ENCODE data around the gene ZFYVE28. TPM values are rescaled to one million over a fixed set of nuclear protein-coding genes. Genes with fewer than 3 reads are reported as not detected.

ZFYVE28 gene
- total and polyA plus RNA-seq, 2 of the 8 experiments (the other 6 are each of a cell fraction or from before 2014, with no cell fraction given) = 1.7 to 4.9 TPM

- H4K91ac ChIP-seq (replicated peaks; ENCODE audit: insufficient read length, low read length) = peak overlapping the region; percentile 81
- no peak overlapping the region for H3K27ac ChIP-seq (ENCODE audit: low read depth, low read length)
- no peaks in the 10 kb centered on the region for H3K27me3 ChIP-seq (replicated peaks in 1 of 4; ENCODE audit: control insufficient read depth in 3 of 4, extremely low read depth in 1 of 4, insufficient read depth in 3 of 4, low read length in 3 of 4)
- peaks cover 4% of the 10 kb centered on the region; the same call in 1 of the 2 replicates for H3K23me2 ChIP-seq (ENCODE audit: low read depth, low read length)
- H4K20me1 ChIP-seq (replicated peaks in 1 of 2; ENCODE audit: control insufficient read depth in 1 of 2, insufficient read depth in 2 of 2, low read length in 2 of 2) = no peaks in the 10 kb centered on the region
- peak overlapping the region; percentile 83 for H2BK120ac ChIP-seq (replicated peaks; ENCODE audit: low read depth, low read length)
- H4K8ac ChIP-seq (ENCODE audit: extremely low read depth, insufficient read depth, low read length) = peak overlapping the region; percentile 82; the same call in 1 of the 2 replicates
- DNase-seq (ENCODE audit: low read depth in 1 of 2, low spot score in 2 of 2) (no peak), FAIRE-seq (no peak)
- H3K4me2 ChIP-seq (ENCODE audit: insufficient read depth in 1 of 2, low read depth in 2 of 2, low read length in 2 of 2) = peak overlapping the region in 1 of 2 experiments; percentile 36; a peak in 1 of 4 replicates
- peak overlapping the region; percentile 83; the same call in 1 of the 2 replicates for H2BK15ac ChIP-seq (ENCODE audit: low read length)
- no peak overlapping the region for H3K14ac ChIP-seq (ENCODE audit: insufficient read length)
- no peaks in the 10 kb centered on the region; the same call in 1 of the 2 replicates for H3K79me1 ChIP-seq (ENCODE audit: low read depth, low read length)
- no peaks in the 10 kb centered on the region for H3K9me3 ChIP-seq (ENCODE audit: insufficient read depth in 2 of 2, low read depth in 1 of 2, low read length in 1 of 2)
- H3K79me2 ChIP-seq (ENCODE audit: control insufficient read depth in 1 of 2, insufficient read depth in 2 of 2, low read length in 2 of 2) = no peaks in the 10 kb centered on the region
- no peaks in the 10 kb centered on the region for H3K36me3 ChIP-seq (ENCODE audit: control insufficient read depth in 2 of 4, insufficient read depth in 4 of 4, low read length in 3 of 4)
- H3K4me3 ChIP-seq (ENCODE audit: extremely low read depth in 1 of 4, insufficient read depth in 2 of 4, low read depth in 3 of 4, low read length in 4 of 4) = no peak overlapping the region
- no peak overlapping the region for H3K56ac ChIP-seq (replicated peaks; ENCODE audit: insufficient read length, low read depth, low read length)
- H2BK5ac ChIP-seq (ENCODE audit: low read depth, low read length) = peak overlapping the region; percentile 71; the same call in 1 of the 2 replicates
- no peak overlapping the region for H3K4ac ChIP-seq (replicated peaks; ENCODE audit: insufficient read length, low read depth, low read length)
- TF ChIP-seq GABPA (IDR thresholded peaks at IDR 0.05; ENCODE audit: borderline replicate concordance, insufficient read depth, low read length) (no peak), PHF8 (conservative IDR thresholded peaks at IDR 0.05; ENCODE audit: low read depth, low read length) (no peak), SP1 (IDR thresholded peaks at IDR 0.05; ENCODE audit: low read depth, low read length) (0 out of 2 replicates have a peak, but pooled peaks have one; percentile 8)
- peak overlapping the region; percentile 64; the same call in 1 of the 2 replicates for H2BK12ac ChIP-seq (ENCODE audit: low read depth, low read length)
- WGBS, 2 experiments (ENCODE audit: extremely low coverage in 1 of 2, insufficient coverage in 1 of 2, insufficient read length in 1 of 2, insufficient replicate concordance in 2 of 2, low coverage in 1 of 2, low lambda C conversion rate in 2 of 2, missing lambda C conversion rate in 1 of 2) = 88% methylated on average over 27 of the region's 27 CpGs; no CpG with 5 or more reads in 1 of the 2 experiments
- 0 out of 2 replicates have a peak overlapping the region, but pooled peaks have one; percentile 48 for H2BK20ac ChIP-seq (ENCODE audit: low read length)
- H3K9ac ChIP-seq (replicated peaks in 1 of 4; ENCODE audit: extremely low read depth in 1 of 4, low read depth in 3 of 4, low read length in 3 of 4) = no peak overlapping the region
- peaks cover 0 to 15% (median 5%) of the 10 kb centered on the region in 4 experiments; a peak in 6 of 7 replicates for H3K4me1 ChIP-seq (replicated peaks in 1 of 4; ENCODE audit: control insufficient read depth in 3 of 4, insufficient read depth in 4 of 4, low read length in 3 of 4)
- peak overlapping the region; percentile 78; the same call in 1 of the 2 replicates for H3K18ac ChIP-seq (ENCODE audit: extremely low read depth, low read length)
- H2AFZ ChIP-seq (ENCODE audit: low read length) = no peak overlapping the region
- ChIA-PET CTCF (ENCODE audit: partially characterized antibody) (interaction anchor here (0.6 to 1.8 kb wide), 4 partner anchors 9 to 118 kb away, joined by 3 to 8 read pairs (median 4); no protein-coding TSS in a partner anchor), POLR2A (ENCODE audit: partially characterized antibody) (no interaction called here)
- no peak overlapping the region for H2AK5ac ChIP-seq (ENCODE audit: low read depth, low read length)
- H4K5ac ChIP-seq (ENCODE audit: insufficient read length, low read depth, low read length) = peak overlapping the region; percentile 83
- H3K23ac ChIP-seq (ENCODE audit: insufficient read length) = no peak overlapping the region
Measured at GRCh38 chr4:2338754-2339457, 79.5 kb downstream of the ZFYVE28 start.

All from H1 (cell line).